ENCODE results near the gene SOST.

Gene SOST

GRCh38 chr17:43707184-43707583, 51.4 kb downstream of the SOST start:
- DNase-seq (ENCODE audit: low read depth in 2 of 2) = no peak

GRCh38 chr17:43706235-43706634, 52.4 kb downstream of the SOST start:
- no peak for DNase-seq (ENCODE audit: low read depth in 2 of 2)

Measured in stimulated activated CD8-positive, alpha-beta memory T cell treated with anti-CD3 and anti-CD28 coated beads, Interleukin-2, amount 100 ng/mL, for 1 hour (primary cell).